HepG2 (cell line): ENCODE results near the gene CTSA. TPM values are rescaled to one million over a fixed set of nuclear protein-coding genes. Genes with fewer than 3 reads are reported as not detected.
A peak's percentile ranks its signal among the peaks of the same experiment; 100 is the strongest.

Source experiments
- ERF ChIP-seq: IDR thresholded peaks from 2 replicates; pipeline ENCODE4 v1.6.1; 2018; ENCODE audit warnings: missing biosample characterization, missing genetic modification reagents
- GPBP1L1 ChIP-seq: sonication (generic); formaldehyde crosslinking; IDR thresholded peaks from 2 replicates; pipeline ENCODE4 v1.5.0; 2020; ENCODE audit warnings: mild to moderate bottlenecking, missing genetic modification reagents
- HOXA5 ChIP-seq: sonication (generic); formaldehyde crosslinking; IDR thresholded peaks from 2 replicates; pipeline ENCODE4 v1.4.0; 2020; ENCODE audit warnings: missing genetic modification reagents
- KDM4B ChIP-seq: sonication (generic); formaldehyde crosslinking; IDR thresholded peaks from 2 replicates; pipeline ENCODE4 v1.4.0; 2020; ENCODE audit warnings: missing genetic modification reagents
- NFKB2 ChIP-seq: sonication (generic); formaldehyde crosslinking; IDR thresholded peaks from 2 replicates; pipeline ENCODE4 v1.4.0; 2020; ENCODE audit warnings: missing genetic modification reagents, borderline replicate concordance
- PLRG1 ChIP-seq: fragments of 450-650 bp; conservative IDR thresholded peaks from 2 replicates; pipeline ENCODE4 v1.6.1; 2016
- TARDBP ChIP-seq: sonication (generic); formaldehyde crosslinking; IDR thresholded peaks from 2 replicates; pipeline ENCODE4 v1.8.0; 2022; ENCODE audit warnings: mild to moderate bottlenecking, missing genetic modification reagents
- ZBTB40 ChIP-seq, 2 experiments: fragments of 450-650 bp in 1 of 2; sonication (generic) in 1 of 2; formaldehyde crosslinking in 1 of 2; IDR thresholded peaks; 2 replicates each; pipeline versions ENCODE4 v1.6.1 to v1.8.0; 2016 to 2022; ENCODE audit warnings: antibody characterized with exemption in 1 of 2, mild to moderate bottlenecking in 1 of 2, missing genetic modification reagents in 1 of 2
- ZBTB42 ChIP-seq: sonication (generic); formaldehyde crosslinking; IDR thresholded peaks from 2 replicates; pipeline ENCODE4 v1.5.0; 2020; ENCODE audit warnings: mild to moderate bottlenecking, missing genetic modification reagents
- ZKSCAN5 ChIP-seq: sonication (generic); formaldehyde crosslinking; IDR thresholded peaks from 2 replicates; pipeline ENCODE4 v1.5.1; 2020; ENCODE audit warnings: mild to moderate bottlenecking, missing genetic modification reagents
- ZNF251 ChIP-seq: sonication (generic); formaldehyde crosslinking; IDR thresholded peaks from 2 replicates; pipeline ENCODE4 v1.9.0; 2021; ENCODE audit warnings: mild to moderate bottlenecking, missing genetic modification reagents
- ZNF253 ChIP-seq: sonication (generic); formaldehyde crosslinking; IDR thresholded peaks from 2 replicates; pipeline ENCODE4 v1.8.0; 2022; ENCODE audit warnings: mild to moderate bottlenecking, missing genetic modification reagents, borderline replicate concordance
- ZNF292 ChIP-seq: sonication (generic); formaldehyde crosslinking; IDR thresholded peaks from 2 replicates; pipeline ENCODE4 v1.8.1; 2022; ENCODE audit warnings: mild to moderate bottlenecking, low read depth, missing genetic modification reagents, borderline replicate concordance
- ZNF33A ChIP-seq: sonication (generic); formaldehyde crosslinking; IDR thresholded peaks from 2 replicates; pipeline ENCODE4 v1.5.1; 2020; ENCODE audit warnings: missing genetic modification reagents, mild to moderate bottlenecking, moderate library complexity, borderline replicate concordance
- ZNF577 ChIP-seq: sonication (generic); formaldehyde crosslinking; IDR thresholded peaks from 2 replicates; pipeline ENCODE4 v1.4.0; 2020; ENCODE audit warnings: mild to moderate bottlenecking, low read depth, missing genetic modification reagents, borderline replicate concordance
- ZNF644 ChIP-seq: IDR thresholded peaks from 2 replicates; pipeline ENCODE4 v1.6.1; 2016; ENCODE audit warnings: low read depth
- ZNF7 ChIP-seq: IDR thresholded peaks from 2 replicates; pipeline ENCODE4 v1.6.1; 2016; ENCODE audit warnings: missing biosample characterization, missing genetic modification reagents
- ZNF777 ChIP-seq: sonication (generic); formaldehyde crosslinking; IDR thresholded peaks from 2 replicates; pipeline ENCODE4 v1.4.0; 2020; ENCODE audit warnings: missing genetic modification reagents
- polyA plus RNA-seq, 8 experiments: library from polyadenylated mRNA; depleted of rRNA in 3 of 8; stranded (reverse) in 7 of 8; unstranded in 1 of 8; fragments of >200 nt; fragmentation: Illumina TruSeq in 4 of 8; extraction: Trizol in 4 of 8; gene quantifications; 2 replicates each; pipeline versions ENCODE4 v1.2.1 to v1.2.3, GENCODE V29; 2011 to 2016; ENCODE audit warnings: low read depth in 4 of 8, missing spikeins in 1 of 8, mixed read lengths in 1 of 8; ENCODE audit not compliant: insufficient read depth in 1 of 8
- total RNA-seq, 5 experiments: library from RNA; depleted of rRNA; stranded (reverse); fragments of >200 nt; fragmentation: Illumina TruSeq; extraction: Trizol; gene quantifications; 2 replicates each; pipeline ENCODE4 v1.2.3, GENCODE V29; 2016; ENCODE audit warnings: low read depth in 1 of 5

Gene CTSA
- total and polyA plus RNA-seq, 2 of the 13 experiments (the other 11 are each of a cell fraction or from before 2014, with no cell fraction given): 202 to 231 TPM

GRCh38 chr20:45890077-45890984, 804 bp upstream of the CTSA start (continued):
- TF ChIP-seq ZBTB40 (IDR thresholded peaks at IDR 0.05): no peak
- no peak; the same call in 1 of the 2 replicates for TF ChIP-seq ZBTB40 (CRISPR knock-in tag; IDR thresholded peaks at IDR 0.05)
- TF ChIP-seq KDM4B (CRISPR knock-in tag): peak; percentile 80
- peak; percentile 10 for TF ChIP-seq ZNF7 (CRISPR knock-in tag)
- peak; percentile 6; the same call in 1 of the 2 replicates for TF ChIP-seq ZNF251 (CRISPR knock-in tag)
- 0 out of 2 replicates have a peak, but pooled peaks have one; percentile 24 for TF ChIP-seq ZKSCAN5 (CRISPR knock-in tag)
- TF ChIP-seq HOXA5: peak; percentile 25; the same call in 1 of the 2 replicates
- 0 out of 2 replicates have a peak, but pooled peaks have one; percentile 66 for TF ChIP-seq TARDBP (CRISPR knock-in tag)
- no peak for TF ChIP-seq NFKB2
- peak; percentile 88; the same call in 1 of the 2 replicates for TF ChIP-seq ERF (CRISPR knock-in tag)
- TF ChIP-seq ZNF644 (CRISPR knock-in tag): peak; percentile 65; the same call in 1 of the 2 replicates
- no peak for TF ChIP-seq ZNF253
- no peak for TF ChIP-seq ZNF33A (CRISPR knock-in tag)
- peak; percentile 76 for TF ChIP-seq ZNF777 (CRISPR knock-in tag)
- TF ChIP-seq ZNF292 (CRISPR knock-in tag): no peak
- TF ChIP-seq GPBP1L1 (CRISPR knock-in tag): no peak
- peak; percentile 85; the same call in 1 of the 2 replicates for TF ChIP-seq ZBTB42 (CRISPR knock-in tag)
- no peak for TF ChIP-seq PLRG1
- no peak for TF ChIP-seq ZNF577
